K562 (cell line): ENCODE data around the gene RBBP7. TPM values are rescaled to one million over a fixed set of nuclear protein-coding genes. Genes with fewer than 3 reads are reported as not detected.

Experiments used
- BRCA1 ChIP-seq, 2 experiments: fragments of 450-650 bp in 1 of 2; sonication (generic) in 1 of 2; formaldehyde crosslinking in 1 of 2; IDR thresholded peaks; 2 replicates each; pipeline versions ENCODE4 v1.5.0 to v1.6.1; 2017 to 2020; ENCODE audit warnings: mild to moderate bottlenecking in 1 of 2, missing genetic modification reagents in 1 of 2
- CXXC5 ChIP-seq: fragments of 250-450 bp; sonication (Bioruptor Pico); IDR thresholded peaks from 2 replicates; pipeline ENCODE4 v1.8.0; 2022; ENCODE audit warnings: inconsistent platforms, mild to moderate bottlenecking, moderate library complexity
- FOXK2 ChIP-seq, 2 experiments: fragments of 450-650 bp; IDR thresholded peaks in 1 of 2; conservative IDR thresholded peaks in 1 of 2; 2 replicates each; pipeline ENCODE4 v1.6.1; 2016; ENCODE audit warnings: low read depth in 2 of 2, mild to moderate bottlenecking in 1 of 2
- GTF2F1 ChIP-seq: IDR thresholded peaks from 2 replicates; pipeline ENCODE4 v1.6.1; 2011; ENCODE audit warnings: low read depth, low read length, improper control_type of control experiment
- MEF2A ChIP-seq: IDR thresholded peaks from 2 replicates; pipeline ENCODE4 v1.6.1; 2011; ENCODE audit warnings: low read depth, mild to moderate bottlenecking, low read length, moderate library complexity; ENCODE audit not compliant: control insufficient read depth
- OTX1 ChIP-seq: fragments of 450-650 bp; formaldehyde crosslinking; IDR thresholded peaks from 2 replicates; pipeline ENCODE4 v1.4.0; 2022; ENCODE audit warnings: mild to moderate bottlenecking
- SMAD3 ChIP-seq: fragments of 450-650 bp; formaldehyde crosslinking; conservative IDR thresholded peaks from 2 replicates; pipeline ENCODE4 v1.4.0; 2020; ENCODE audit warnings: mild to moderate bottlenecking
- TAF9B ChIP-seq: fragments of 450-650 bp; IDR thresholded peaks from 2 replicates; pipeline ENCODE4 v1.6.1; 2018; ENCODE audit warnings: mild to moderate bottlenecking; ENCODE audit not compliant: partially characterized antibody
- TGIF2 ChIP-seq: sonication (generic); formaldehyde crosslinking; IDR thresholded peaks from 2 replicates; pipeline ENCODE4 v1.8.1; 2022; ENCODE audit warnings: mild to moderate bottlenecking, missing genetic modification reagents, moderate library complexity
- ZNF124 ChIP-seq: sonication (generic); formaldehyde crosslinking; IDR thresholded peaks from 2 replicates; pipeline ENCODE4 v1.8.1; 2022; ENCODE audit warnings: missing genetic modification reagents
- ZNF146 ChIP-seq: IDR thresholded peaks from one replicate; pipeline ENCODE4 v1.6.1; 2018; ENCODE audit warnings: missing compliant biosample characterization; ENCODE audit not compliant: unreplicated experiment
- ZNF253 ChIP-seq: fragments of 250-450 bp; sonication (Bioruptor Pico); conservative IDR thresholded peaks from 2 replicates; pipeline ENCODE4 v1.6.1; 2021; ENCODE audit warnings: mild to moderate bottlenecking
- ZNF274 ChIP-seq: IDR thresholded peaks from 2 replicates; pipeline ENCODE4 v1.6.1; 2011; ENCODE audit warnings: low read depth, mild to moderate bottlenecking, low read length, moderate library complexity, borderline replicate concordance
- polyA plus RNA-seq, 8 experiments: library from polyadenylated mRNA; depleted of rRNA in 4 of 8; stranded (reverse) in 5 of 8; unstranded in 3 of 8; fragments of >200 nt; fragmentation: Nextera tagmentation in 2 of 8; fragmentation: Illumina TruSeq in 1 of 8; extraction: Ambion mirVana in 2 of 8; extraction: Trizol in 1 of 8; gene quantifications; 2 replicates each; pipeline versions ENCODE4 v1.2.1 to v1.2.3, GENCODE V29; 2011 to 2014; ENCODE audit warnings: inconsistent platforms in 1 of 8, missing spikeins in 1 of 8
- total RNA-seq, 7 experiments: library from RNA; depleted of rRNA in 6 of 7; stranded (reverse); fragments of >200 nt in 6 of 7; fragmentation: Illumina TruSeq in 2 of 7; extraction: Trizol in 2 of 7; gene quantifications; 2 replicates each; pipeline versions ENCODE4 v1.2.1 to v1.2.3, GENCODE V29; 2011 to 2021; ENCODE audit warnings: low replicate concordance in 1 of 7
- TF ChIP-seq, protein P1 (sequence below): IDR thresholded peaks from 2 replicates; pipeline ENCODE4 v1.6.1; 2016; ENCODE audit warnings: missing genetic modification characterization, missing compliant biosample characterization
- TF ChIP-seq, protein P2 (sequence below): sonication (generic); formaldehyde crosslinking; IDR thresholded peaks from 2 replicates; pipeline ENCODE4 v1.8.0; 2022; ENCODE audit warnings: mild to moderate bottlenecking, missing genetic modification reagents
- TF ChIP-seq, protein P3 (sequence below): IDR thresholded peaks from 2 replicates; pipeline ENCODE4 v1.6.1; 2012; ENCODE audit warnings: low read depth, low read length, improper control_type of control experiment, borderline replicate concordance
- TF ChIP-seq, protein P4 (sequence below): sonication (generic); formaldehyde crosslinking; IDR thresholded peaks from 2 replicates; pipeline ENCODE4 v1.8.0; 2022; ENCODE audit warnings: mild to moderate bottlenecking, missing genetic modification reagents
- TF ChIP-seq, protein P5 (sequence below): sonication (generic); formaldehyde crosslinking; IDR thresholded peaks from 2 replicates; pipeline ENCODE4 v1.8.0; 2022; ENCODE audit warnings: missing genetic modification reagents, mild to moderate bottlenecking, borderline replicate concordance

RBBP7 gene
- total and polyA plus RNA-seq, 9 of the 15 experiments (the other 6 are each of a cell fraction or from before 2014, with no cell fraction given), result 79.0 to 364 (median 182) TPM

DNA sequence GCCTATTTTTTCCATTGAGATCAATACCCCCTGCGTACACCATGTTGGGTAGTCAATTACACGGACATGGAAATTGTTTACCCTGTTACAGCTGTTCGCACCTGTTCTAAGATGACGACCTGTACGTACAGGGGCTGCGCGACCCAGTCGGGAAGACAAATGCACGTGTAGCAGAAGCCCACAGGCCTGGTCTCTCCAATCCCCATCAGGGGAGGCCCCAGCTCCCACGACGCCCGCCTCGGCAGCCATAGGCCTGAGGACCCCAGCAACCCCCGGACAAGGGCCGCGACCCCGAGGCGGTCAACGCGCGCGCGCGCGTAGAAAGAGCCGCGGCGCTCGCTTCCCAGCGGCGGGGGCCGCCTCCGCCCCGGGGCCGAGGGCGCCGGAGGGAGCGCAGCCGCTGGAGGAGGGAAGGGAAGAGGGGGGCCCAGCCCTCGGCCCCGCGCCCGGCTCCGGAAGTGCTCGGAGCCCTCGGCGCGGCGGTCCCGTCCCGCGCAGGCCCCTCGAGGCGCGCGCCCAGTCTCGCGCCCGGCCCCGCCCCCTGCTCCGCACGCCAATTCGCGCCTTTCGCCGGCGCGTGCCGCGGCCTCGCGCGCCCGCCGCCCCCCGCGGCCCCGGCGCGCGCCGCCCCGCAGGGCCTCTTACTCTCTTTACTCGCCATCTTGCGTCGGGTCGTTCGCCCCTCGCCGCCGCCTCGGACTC, 618 bp downstream of the RBBP7 start (continued):
- TF ChIP-seq, protein P1, sequence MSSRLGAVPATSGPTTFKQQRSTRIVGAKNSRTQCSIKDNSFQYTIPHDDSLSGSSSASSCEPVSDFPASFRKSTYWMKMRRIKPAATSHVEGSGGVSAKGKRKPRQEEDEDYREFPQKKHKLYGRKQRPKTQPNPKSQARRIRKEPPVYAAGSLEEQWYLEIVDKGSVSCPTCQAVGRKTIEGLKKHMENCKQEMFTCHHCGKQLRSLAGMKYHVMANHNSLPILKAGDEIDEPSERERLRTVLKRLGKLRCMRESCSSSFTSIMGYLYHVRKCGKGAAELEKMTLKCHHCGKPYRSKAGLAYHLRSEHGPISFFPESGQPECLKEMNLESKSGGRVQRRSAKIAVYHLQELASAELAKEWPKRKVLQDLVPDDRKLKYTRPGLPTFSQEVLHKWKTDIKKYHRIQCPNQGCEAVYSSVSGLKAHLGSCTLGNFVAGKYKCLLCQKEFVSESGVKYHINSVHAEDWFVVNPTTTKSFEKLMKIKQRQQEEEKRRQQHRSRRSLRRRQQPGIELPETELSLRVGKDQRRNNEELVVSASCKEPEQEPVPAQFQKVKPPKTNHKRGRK, result no peak
- TF ChIP-seq ZNF253 (CRISPR knock-in tag) (no peak), TAF9B (no peak), TGIF2 (CRISPR knock-in tag) (no peak), CXXC5 (CRISPR knock-in tag) (peak; percentile 77; the same call in 1 of the 2 replicates), FOXK2 (conservative IDR thresholded peaks at IDR 0.05 in 1 of 2, IDR thresholded peaks at IDR 0.05 in 1 of 2; ENCODE audit: low read depth in 2 of 2) (no peak), ZNF124 (CRISPR knock-in tag) (no peak), GTF2F1 (no peak), ZNF146 (CRISPR knock-in tag) (no peak), SMAD3 (no peak), BRCA1 (IDR thresholded peaks at IDR 0.05) (no peak), BRCA1 (CRISPR knock-in tag; IDR thresholded peaks at IDR 0.05) (no peak), OTX1 (no peak), ZNF274 (no peak), MEF2A (no peak)
- TF ChIP-seq, protein P2, sequence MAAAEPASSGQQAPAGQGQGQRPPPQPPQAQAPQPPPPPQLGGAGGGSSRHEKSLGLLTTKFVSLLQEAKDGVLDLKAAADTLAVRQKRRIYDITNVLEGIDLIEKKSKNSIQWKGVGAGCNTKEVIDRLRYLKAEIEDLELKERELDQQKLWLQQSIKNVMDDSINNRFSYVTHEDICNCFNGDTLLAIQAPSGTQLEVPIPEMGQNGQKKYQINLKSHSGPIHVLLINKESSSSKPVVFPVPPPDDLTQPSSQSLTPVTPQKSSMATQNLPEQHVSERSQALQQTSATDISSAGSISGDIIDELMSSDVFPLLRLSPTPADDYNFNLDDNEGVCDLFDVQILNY (CRISPR knock-in tag), result no peak
- TF ChIP-seq, protein P3, sequence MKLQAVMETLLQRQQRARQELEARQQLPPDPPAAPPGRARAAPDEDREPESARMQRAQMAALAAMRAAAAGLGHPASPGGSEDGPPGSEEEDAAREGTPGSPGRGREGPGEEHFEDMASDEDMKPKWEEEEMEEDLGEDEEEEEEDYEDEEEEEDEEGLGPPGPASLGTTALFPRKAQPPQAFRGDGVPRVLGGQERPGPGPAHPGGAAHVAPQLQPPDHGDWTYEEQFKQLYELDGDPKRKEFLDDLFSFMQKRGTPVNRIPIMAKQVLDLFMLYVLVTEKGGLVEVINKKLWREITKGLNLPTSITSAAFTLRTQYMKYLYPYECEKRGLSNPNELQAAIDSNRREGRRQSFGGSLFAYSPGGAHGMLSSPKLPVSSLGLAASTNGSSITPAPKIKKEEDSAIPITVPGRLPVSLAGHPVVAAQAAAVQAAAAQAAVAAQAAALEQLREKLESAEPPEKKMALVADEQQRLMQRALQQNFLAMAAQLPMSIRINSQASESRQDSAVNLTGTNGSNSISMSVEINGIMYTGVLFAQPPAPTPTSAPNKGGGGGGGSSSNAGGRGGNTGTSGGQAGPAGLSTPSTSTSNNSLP, result no peak
- TF ChIP-seq, protein P4, sequence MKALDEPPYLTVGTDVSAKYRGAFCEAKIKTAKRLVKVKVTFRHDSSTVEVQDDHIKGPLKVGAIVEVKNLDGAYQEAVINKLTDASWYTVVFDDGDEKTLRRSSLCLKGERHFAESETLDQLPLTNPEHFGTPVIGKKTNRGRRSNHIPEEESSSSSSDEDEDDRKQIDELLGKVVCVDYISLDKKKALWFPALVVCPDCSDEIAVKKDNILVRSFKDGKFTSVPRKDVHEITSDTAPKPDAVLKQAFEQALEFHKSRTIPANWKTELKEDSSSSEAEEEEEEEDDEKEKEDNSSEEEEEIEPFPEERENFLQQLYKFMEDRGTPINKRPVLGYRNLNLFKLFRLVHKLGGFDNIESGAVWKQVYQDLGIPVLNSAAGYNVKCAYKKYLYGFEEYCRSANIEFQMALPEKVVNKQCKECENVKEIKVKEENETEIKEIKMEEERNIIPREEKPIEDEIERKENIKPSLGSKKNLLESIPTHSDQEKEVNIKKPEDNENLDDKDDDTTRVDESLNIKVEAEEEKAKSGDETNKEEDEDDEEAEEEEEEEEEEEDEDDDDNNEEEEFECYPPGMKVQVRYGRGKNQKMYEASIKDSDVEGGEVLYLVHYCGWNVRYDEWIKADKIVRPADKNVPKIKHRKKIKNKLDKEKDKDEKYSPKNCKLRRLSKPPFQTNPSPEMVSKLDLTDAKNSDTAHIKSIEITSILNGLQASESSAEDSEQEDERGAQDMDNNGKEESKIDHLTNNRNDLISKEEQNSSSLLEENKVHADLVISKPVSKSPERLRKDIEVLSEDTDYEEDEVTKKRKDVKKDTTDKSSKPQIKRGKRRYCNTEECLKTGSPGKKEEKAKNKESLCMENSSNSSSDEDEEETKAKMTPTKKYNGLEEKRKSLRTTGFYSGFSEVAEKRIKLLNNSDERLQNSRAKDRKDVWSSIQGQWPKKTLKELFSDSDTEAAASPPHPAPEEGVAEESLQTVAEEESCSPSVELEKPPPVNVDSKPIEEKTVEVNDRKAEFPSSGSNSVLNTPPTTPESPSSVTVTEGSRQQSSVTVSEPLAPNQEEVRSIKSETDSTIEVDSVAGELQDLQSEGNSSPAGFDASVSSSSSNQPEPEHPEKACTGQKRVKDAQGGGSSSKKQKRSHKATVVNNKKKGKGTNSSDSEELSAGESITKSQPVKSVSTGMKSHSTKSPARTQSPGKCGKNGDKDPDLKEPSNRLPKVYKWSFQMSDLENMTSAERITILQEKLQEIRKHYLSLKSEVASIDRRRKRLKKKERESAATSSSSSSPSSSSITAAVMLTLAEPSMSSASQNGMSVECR (CRISPR knock-in tag), result no peak
- TF ChIP-seq, protein P5, sequence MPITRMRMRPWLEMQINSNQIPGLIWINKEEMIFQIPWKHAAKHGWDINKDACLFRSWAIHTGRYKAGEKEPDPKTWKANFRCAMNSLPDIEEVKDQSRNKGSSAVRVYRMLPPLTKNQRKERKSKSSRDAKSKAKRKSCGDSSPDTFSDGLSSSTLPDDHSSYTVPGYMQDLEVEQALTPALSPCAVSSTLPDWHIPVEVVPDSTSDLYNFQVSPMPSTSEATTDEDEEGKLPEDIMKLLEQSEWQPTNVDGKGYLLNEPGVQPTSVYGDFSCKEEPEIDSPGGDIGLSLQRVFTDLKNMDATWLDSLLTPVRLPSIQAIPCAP, result no peak
